ENCODE results near the gene ESR2. TPM values are rescaled to one million over a fixed set of nuclear protein-coding genes. Genes with fewer than 3 reads are reported as not detected.
"Not testable (repeated sequence)": the region's sequence is repeated elsewhere in the genome, so short reads cannot be mapped to it uniquely, and the experiment has no call there.

Gene ESR2
- total RNA-seq, 3 donors from 2014 or later: 0.98 to 2.2 (median 1.5) TPM

DNA sequence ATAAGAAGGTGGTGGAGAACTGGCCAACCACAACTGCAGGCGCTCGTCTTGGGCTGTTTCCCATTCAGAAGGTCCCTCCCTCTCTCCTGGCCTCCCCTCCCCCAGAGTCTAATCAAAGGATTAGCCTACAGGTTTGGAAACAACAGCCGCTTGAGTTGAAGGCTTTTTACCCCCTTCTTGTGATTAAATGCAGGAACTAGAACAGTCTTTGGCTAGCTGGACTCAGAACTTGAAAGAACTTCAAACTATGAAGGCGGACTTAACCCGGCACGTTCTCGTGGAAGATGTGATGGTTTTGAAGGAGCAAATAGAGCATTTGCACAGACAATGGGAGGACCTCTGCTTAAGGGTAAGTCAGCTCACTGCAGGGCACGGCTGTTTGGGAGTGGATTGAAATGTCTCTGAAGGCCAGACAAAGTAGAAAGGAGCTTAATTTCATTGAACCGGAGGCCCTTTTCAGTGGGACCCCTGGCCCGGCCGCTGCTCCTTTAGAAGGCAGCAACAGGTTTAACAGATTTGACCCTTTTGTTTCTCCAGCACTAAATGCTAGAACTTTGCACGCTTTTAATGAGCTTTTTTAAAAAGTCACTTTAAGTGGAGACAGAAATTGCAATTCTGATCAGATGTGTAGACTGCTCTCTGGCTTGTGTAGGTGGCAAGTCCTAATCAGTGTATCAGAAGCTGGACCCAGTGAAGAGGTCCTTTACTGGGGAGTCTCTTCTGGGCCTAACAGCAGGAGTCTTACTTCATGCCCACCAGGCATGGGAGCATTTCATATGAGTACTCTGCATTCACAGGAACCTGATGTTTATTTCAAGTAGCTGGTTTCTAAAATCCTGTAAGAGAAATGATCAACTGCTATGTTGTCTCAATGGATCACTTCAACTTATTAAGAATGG is 107.7 kb downstream of the ESR2 start:
- Histone ChIP-seq H3K4me1 (no peaks in the 10 kb centered on the region), H3K9me3 (no peaks in the 10 kb centered on the region), H3K27me3 (no peaks in the 10 kb centered on the region), H3K36me3 (no peaks in the 10 kb centered on the region), H3K4me3 (no peak overlapping the region), H3K27ac (no peak overlapping the region)
- no peak for DNase-seq (ENCODE audit: low spot score in 2 of 2)
- no peak for TF ChIP-seq POLR2A (IDR thresholded peaks at IDR 0.05)
- intact Hi-C loops (cut with DNase I; ENCODE audit: low total_unique reads): no loop called here

DNA sequence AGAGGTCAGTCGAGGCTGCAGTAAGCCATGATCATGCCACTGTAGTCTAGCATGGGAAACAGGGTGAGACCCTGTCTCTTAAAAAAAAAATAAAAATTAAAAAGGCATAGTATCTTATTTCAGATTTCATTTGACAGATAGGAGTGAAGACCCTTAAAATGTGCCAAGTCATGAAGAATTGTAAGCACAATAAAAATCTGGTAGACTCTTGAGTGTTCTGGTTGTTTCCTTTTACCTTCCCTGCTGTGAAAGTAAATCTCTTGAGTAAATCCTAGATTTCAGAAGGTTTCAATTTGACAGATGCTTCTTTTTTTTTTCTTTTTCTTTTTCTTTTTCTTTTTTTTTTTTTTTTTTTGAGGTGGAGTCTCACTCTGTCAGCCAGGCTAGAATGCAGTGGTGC is 109.0 kb downstream of the ESR2 start:
- Histone ChIP-seq H3K9me3 (no peaks in the 10 kb centered on the region), H3K4me1 (no peaks in the 10 kb centered on the region), H3K27ac (no peak overlapping the region), H3K27me3 (no peaks in the 10 kb centered on the region), H3K4me3 (no peak overlapping the region), H3K36me3 (peaks cover 4% of the 10 kb centered on the region)
- intact Hi-C loops (cut with DNase I; ENCODE audit: low total_unique reads): no loop called here
- DNase-seq (ENCODE audit: low spot score in 2 of 2): no peak
- no peak for TF ChIP-seq POLR2A (IDR thresholded peaks at IDR 0.05)
- TF ChIP-seq, protein P1, sequence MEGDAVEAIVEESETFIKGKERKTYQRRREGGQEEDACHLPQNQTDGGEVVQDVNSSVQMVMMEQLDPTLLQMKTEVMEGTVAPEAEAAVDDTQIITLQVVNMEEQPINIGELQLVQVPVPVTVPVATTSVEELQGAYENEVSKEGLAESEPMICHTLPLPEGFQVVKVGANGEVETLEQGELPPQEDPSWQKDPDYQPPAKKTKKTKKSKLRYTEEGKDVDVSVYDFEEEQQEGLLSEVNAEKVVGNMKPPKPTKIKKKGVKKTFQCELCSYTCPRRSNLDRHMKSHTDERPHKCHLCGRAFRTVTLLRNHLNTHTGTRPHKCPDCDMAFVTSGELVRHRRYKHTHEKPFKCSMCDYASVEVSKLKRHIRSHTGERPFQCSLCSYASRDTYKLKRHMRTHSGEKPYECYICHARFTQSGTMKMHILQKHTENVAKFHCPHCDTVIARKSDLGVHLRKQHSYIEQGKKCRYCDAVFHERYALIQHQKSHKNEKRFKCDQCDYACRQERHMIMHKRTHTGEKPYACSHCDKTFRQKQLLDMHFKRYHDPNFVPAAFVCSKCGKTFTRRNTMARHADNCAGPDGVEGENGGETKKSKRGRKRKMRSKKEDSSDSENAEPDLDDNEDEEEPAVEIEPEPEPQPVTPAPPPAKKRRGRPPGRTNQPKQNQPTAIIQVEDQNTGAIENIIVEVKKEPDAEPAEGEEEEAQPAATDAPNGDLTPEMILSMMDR (IDR thresholded peaks at IDR 0.05): no peak
- no peak for TF ChIP-seq POLR2AphosphoS5 (IDR thresholded peaks at IDR 0.05)

DNA sequence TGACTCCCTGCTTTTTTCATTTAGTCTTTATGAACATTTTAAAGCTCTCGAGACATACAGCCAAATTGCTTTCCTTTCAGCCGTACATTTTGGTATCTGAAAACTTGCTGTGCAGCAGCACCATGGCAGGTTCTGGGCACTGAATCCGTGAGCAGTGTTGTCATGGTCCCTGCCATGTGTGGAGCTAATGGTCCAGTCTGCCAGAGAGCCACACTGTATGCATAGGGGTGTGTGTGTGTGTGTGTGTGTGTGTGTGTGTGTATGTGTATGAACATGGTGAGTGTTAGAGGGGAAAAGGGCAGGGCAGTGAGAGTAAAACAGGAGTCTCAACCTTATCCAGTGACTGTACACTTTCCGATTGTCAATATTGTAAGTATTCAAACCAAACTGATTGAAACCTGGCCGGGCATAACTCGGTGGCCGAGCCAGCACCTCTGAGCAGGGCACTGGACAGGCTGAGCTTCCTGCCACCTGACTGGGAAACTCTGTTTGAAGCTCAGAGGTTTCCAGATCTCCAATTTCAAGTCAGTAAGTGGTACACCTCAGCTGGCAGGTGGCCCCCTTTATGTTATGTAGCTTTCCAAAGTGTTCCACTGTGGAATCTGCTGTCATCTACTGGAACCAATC is 110.0 kb downstream of the ESR2 start:
- peaks cover 4% of the 10 kb centered on the region for H3K36me3 ChIP-seq
- intact Hi-C loops (cut with DNase I; ENCODE audit: low total_unique reads): no loop called here
- TF ChIP-seq, protein P1 (IDR thresholded peaks at IDR 0.05): no peak
- TF ChIP-seq POLR2A (IDR thresholded peaks at IDR 0.05) (no peak), POLR2AphosphoS5 (IDR thresholded peaks at IDR 0.05) (no peak)

DNA sequence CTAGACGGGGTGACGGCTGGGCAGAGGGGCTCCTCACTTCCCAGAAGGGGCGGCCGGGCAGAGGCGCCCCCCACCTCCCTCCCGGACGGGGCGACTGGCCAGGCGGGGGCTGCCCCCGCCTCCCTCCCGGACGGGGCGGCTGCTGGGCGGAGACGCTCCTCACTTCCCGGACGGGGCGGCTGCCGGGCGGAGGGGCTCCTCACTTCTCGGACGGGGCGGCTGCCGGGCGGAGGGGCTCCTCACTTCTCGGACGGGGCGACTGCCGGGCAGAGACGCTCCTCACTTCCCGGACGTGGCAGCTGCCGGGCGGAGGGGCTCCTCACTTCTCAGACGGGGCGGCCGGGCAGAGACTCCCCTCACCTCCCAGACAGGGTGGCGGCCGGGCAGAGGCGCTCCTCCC is 111.3 kb downstream of the ESR2 start:
- H3K27ac ChIP-seq; H3K4me3 ChIP-seq; H3K36me3 ChIP-seq; intact Hi-C loops (cut with DNase I; ENCODE audit: low total_unique reads); H3K27me3 ChIP-seq; H3K9me3 ChIP-seq; H3K4me1 ChIP-seq; DNase-seq (ENCODE audit: low spot score in 2 of 2): not testable (repeated sequence)

More for the DNA sequence above, 110.0 kb downstream of the ESR2 start:
- no peak for DNase-seq (ENCODE audit: low spot score in 2 of 2)
- no peak overlapping the region for H3K27ac ChIP-seq
- no peak overlapping the region for H3K4me3 ChIP-seq
- no peaks in the 10 kb centered on the region for H3K27me3 ChIP-seq
- no peaks in the 10 kb centered on the region for H3K4me1 ChIP-seq
- no peaks in the 10 kb centered on the region for H3K9me3 ChIP-seq

DNA sequence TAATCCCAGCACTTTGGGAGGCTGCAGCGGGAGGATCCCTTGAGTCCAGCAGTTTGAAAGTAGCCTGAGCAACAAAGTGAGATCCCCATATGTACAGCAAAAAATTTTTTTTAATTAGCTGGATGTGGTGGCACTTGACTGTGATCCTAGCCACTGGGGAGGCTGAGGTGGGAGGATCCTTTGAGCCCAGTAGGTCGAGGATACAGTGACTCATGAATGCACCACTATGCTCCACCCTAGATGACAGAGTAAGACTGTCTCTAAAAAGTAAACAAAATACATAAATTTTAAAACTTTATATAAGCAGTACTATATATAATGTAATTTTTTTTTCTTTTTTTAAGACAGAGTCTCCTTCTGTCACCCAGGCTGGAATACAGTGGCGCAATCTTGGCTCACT is 115.4 kb downstream of the ESR2 start:
- Histone ChIP-seq H3K36me3 (peaks cover 4% of the 10 kb centered on the region), H3K27ac (no peak overlapping the region), H3K9me3 (no peaks in the 10 kb centered on the region), H3K4me3 (no peak overlapping the region), H3K4me1 (no peaks in the 10 kb centered on the region), H3K27me3 (no peaks in the 10 kb centered on the region)
- intact Hi-C loops (cut with DNase I; ENCODE audit: low total_unique reads): no loop called here
- no peak for DNase-seq (ENCODE audit: low spot score in 2 of 2)
- TF ChIP-seq POLR2AphosphoS5 (IDR thresholded peaks at IDR 0.05): no peak
- TF ChIP-seq, protein P1 (IDR thresholded peaks at IDR 0.05): no peak
- no peak for TF ChIP-seq POLR2A (IDR thresholded peaks at IDR 0.05)

DNA sequence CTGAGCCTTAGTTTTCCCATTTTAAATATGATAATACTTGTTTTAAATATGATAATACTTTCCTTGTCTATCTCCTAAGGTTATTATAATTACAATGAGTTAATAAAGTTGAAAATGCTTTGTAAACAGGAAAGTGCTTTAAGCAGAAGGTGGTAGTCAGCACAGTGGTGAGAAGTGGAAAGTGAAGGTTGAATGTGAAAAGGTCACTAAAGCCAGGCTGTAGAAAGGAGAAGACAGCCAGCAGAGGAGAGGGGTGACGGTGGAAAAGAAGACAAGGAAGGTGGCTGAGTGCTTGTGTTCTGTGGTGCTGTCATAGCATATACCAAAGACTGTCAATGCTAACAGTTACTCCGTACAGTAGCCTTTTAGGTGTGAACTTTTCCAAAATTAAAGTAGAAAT is 117.8 kb downstream of the ESR2 start:
- Histone ChIP-seq H3K4me1 (no peaks in the 10 kb centered on the region), H3K9me3 (no peaks in the 10 kb centered on the region), H3K27me3 (no peaks in the 10 kb centered on the region), H3K36me3 (peaks cover 4% of the 10 kb centered on the region), H3K4me3 (no peak overlapping the region), H3K27ac (no peak overlapping the region)
- TF ChIP-seq, protein P1 (IDR thresholded peaks at IDR 0.05): no peak
- TF ChIP-seq POLR2A (IDR thresholded peaks at IDR 0.05) (no peak), POLR2AphosphoS5 (IDR thresholded peaks at IDR 0.05) (no peak)
- intact Hi-C loops (cut with DNase I; ENCODE audit: low total_unique reads): no loop called here
- DNase-seq (ENCODE audit: low spot score in 2 of 2): no peak

Measured in breast epithelium (tissue), 4 donors.